ENCODE data around the gene RELL1. TPM values are rescaled to one million over a fixed set of nuclear protein-coding genes. Genes with fewer than 3 reads are reported as not detected.

RELL1 gene
- total and polyA plus RNA-seq, 12 donors: 2.3 to 39.9 (median 26.7) TPM

GRCh38 chr4:37733240-37733867, 47.2 kb upstream of the RELL1 start:
- H3K27me3 ChIP-seq: no peaks in the 10 kb centered on the region
- WGBS, 2 donors: 67 to 75% methylated on average over 6 of the region's 6 CpGs
- H3K9me3 ChIP-seq: no peaks in the 10 kb centered on the region
- no peak overlapping the region for H3K27ac ChIP-seq
- DNase-seq: no peak
- no peaks in the 10 kb centered on the region for H3K36me3 ChIP-seq
- no peak for ATAC-seq
- no peak for TF ChIP-seq CTCF (IDR thresholded peaks at IDR 0.05)
- intact Hi-C loops (cut with DNase I): no loop called here
- peaks cover 0 to 6% (median 0%) of the 10 kb centered on the region in 9 donors for H3K4me1 ChIP-seq
- no peak overlapping the region for H3K4me3 ChIP-seq

GRCh38 chr4:37732526-37733186, 46.5 kb upstream of the RELL1 start:
- no peak overlapping the region for H3K4me3 ChIP-seq
- TF ChIP-seq CTCF (IDR thresholded peaks at IDR 0.05): no peak
- ATAC-seq: no peak
- H3K9me3 ChIP-seq: no peaks in the 10 kb centered on the region
- H3K36me3 ChIP-seq: no peaks in the 10 kb centered on the region
- intact Hi-C loops (cut with DNase I): no loop called here
- 96 to 97% methylated on average over 5 of the region's 5 CpGs for WGBS, 2 donors
- no peak overlapping the region for H3K27ac ChIP-seq
- H3K27me3 ChIP-seq: no peaks in the 10 kb centered on the region
- peaks cover 0 to 5% (median 0%) of the 10 kb centered on the region in 9 donors for H3K4me1 ChIP-seq
- DNase-seq: no peak

- H3K4me3 ChIP-seq: no peak overlapping the region
Measured at GRCh38 chr4:37729649-37730004, 43.5 kb upstream of the RELL1 start.

GRCh38 chr4:37728064-37728463, 41.9 kb upstream of the RELL1 start:
- TF ChIP-seq CTCF (IDR thresholded peaks at IDR 0.05): no peak
- H3K36me3 ChIP-seq: no peaks in the 10 kb centered on the region
- DNase-seq (no peak), ATAC-seq (no peak)
- intact Hi-C loops (cut with DNase I): no loop called here
- H3K27me3 ChIP-seq: no peaks in the 10 kb centered on the region
- H3K9me3 ChIP-seq: no peaks in the 10 kb centered on the region
- H3K4me1 ChIP-seq: peaks cover 0 to 4% (median 0%) of the 10 kb centered on the region in 9 donors
- H3K27ac ChIP-seq: no peak overlapping the region
- no peak overlapping the region for H3K4me3 ChIP-seq

More at GRCh38 chr4:37729649-37730004, 43.5 kb upstream of the RELL1 start:
- TF ChIP-seq CTCF (IDR thresholded peaks at IDR 0.05): no peak
- ATAC-seq: no peak
- peaks cover 0 to 4% (median 0%) of the 10 kb centered on the region in 9 donors for H3K4me1 ChIP-seq
- DNase-seq: no peak
- intact Hi-C loops (cut with DNase I): no loop called here
- no peaks in the 10 kb centered on the region for H3K9me3 ChIP-seq
- 89 to 93% methylated on average over 2 of the region's 2 CpGs for WGBS, 2 donors
- H3K36me3 ChIP-seq: no peaks in the 10 kb centered on the region
- no peak overlapping the region for H3K27ac ChIP-seq
- no peaks in the 10 kb centered on the region for H3K27me3 ChIP-seq
